ENCODE measurements around the gene CERK. TPM values are rescaled to one million over a fixed set of nuclear protein-coding genes. Genes with fewer than 3 reads are reported as not detected.

The CERK gene
- total and polyA plus RNA-seq, 2 of the 13 experiments (the other 11 are each of a cell fraction or from before 2014, with no cell fraction given): 40.3 to 41.9 TPM

- no peak for TF ChIP-seq ZBTB39 (CRISPR knock-in tag; IDR thresholded peaks at IDR 0.05)
- TF ChIP-seq MLX (CRISPR knock-in tag; IDR thresholded peaks at IDR 0.05): no peak
- peak; percentile 54; the same call in 1 of the 2 replicates for TF ChIP-seq HNF4A (CRISPR knock-in tag; IDR thresholded peaks at IDR 0.05)
- TF ChIP-seq CEBPG (CRISPR knock-in tag; IDR thresholded peaks at IDR 0.05): no peak
- no peak for TF ChIP-seq PHF8 (CRISPR knock-in tag; IDR thresholded peaks at IDR 0.05)
- no peak for TF ChIP-seq HDAC2 (CRISPR knock-in tag; IDR thresholded peaks at IDR 0.05)
- TF ChIP-seq ZFY (CRISPR knock-in tag; IDR thresholded peaks at IDR 0.05): peak; percentile 11; the same call in 1 of the 2 replicates
- TF ChIP-seq MED13 (CRISPR knock-in tag; IDR thresholded peaks at IDR 0.05): no peak
- no peak for TF ChIP-seq CEBPB (IDR thresholded peaks at IDR 0.05; ENCODE audit: borderline replicate concordance, low read depth, low read length)
- TF ChIP-seq HMGXB4 (CRISPR knock-in tag; IDR thresholded peaks at IDR 0.05; ENCODE audit: borderline replicate concordance in 1 of 2, low read depth in 1 of 2): no peak
- TF ChIP-seq MAFK (conservative IDR thresholded peaks at IDR 0.05 in 1 of 2, IDR thresholded peaks at IDR 0.05 in 1 of 2; ENCODE audit: low read length in 2 of 2): no peak
- TF ChIP-seq ETS1 (CRISPR knock-in tag; IDR thresholded peaks at IDR 0.05): no peak
- no peak for TF ChIP-seq BHLHE40 (IDR thresholded peaks at IDR 0.05; ENCODE audit: low read length)
- peak; percentile 29; the same call in 1 of the 2 replicates for TF ChIP-seq PATZ1 (CRISPR knock-in tag; IDR thresholded peaks at IDR 0.05)
- TF ChIP-seq ZSCAN20 (CRISPR knock-in tag; IDR thresholded peaks at IDR 0.05; ENCODE audit: borderline replicate concordance): no peak
- TF ChIP-seq AGO2 (optimal IDR thresholded peaks at IDR 0.05; ENCODE audit: low read depth, low read length): no peak
- TF ChIP-seq TP53 (CRISPR knock-in tag; conservative IDR thresholded peaks at IDR 0.05): no peak
- peak; percentile 4; the same call in 1 of the 2 replicates for TF ChIP-seq KDM5B (CRISPR knock-in tag; IDR thresholded peaks at IDR 0.05; ENCODE audit: borderline replicate concordance)
Observed at GRCh38 chr22:46637711-46638600, 100.1 kb downstream of the CERK start (continued).

Measured in HepG2 (cell line).